HepG2 (cell line): ENCODE measurements around the gene TAF5. TPM values are rescaled to one million over a fixed set of nuclear protein-coding genes. Genes with fewer than 3 reads are reported as not detected.

Experiments used
- DNMT1 ChIP-seq: sonication (generic); formaldehyde crosslinking; IDR thresholded peaks from 2 replicates; pipeline ENCODE4 v1.5.1; 2020; ENCODE audit warnings: mild to moderate bottlenecking, missing genetic modification reagents
- HBP1 ChIP-seq: IDR thresholded peaks from 2 replicates; pipeline ENCODE4 v1.6.1; 2016; ENCODE audit warnings: low read depth, control low read depth
- HIC2 ChIP-seq: sonication (generic); formaldehyde crosslinking; IDR thresholded peaks from 2 replicates; pipeline ENCODE4 v1.9.0; 2022; ENCODE audit warnings: low read depth, missing genetic modification reagents
- MIXL1 ChIP-seq: IDR thresholded peaks from 2 replicates; pipeline ENCODE4 v1.6.1; 2016
- TAF1 ChIP-seq: sonication (generic); formaldehyde crosslinking; IDR thresholded peaks from 2 replicates; pipeline ENCODE4 v1.4.0; 2020; ENCODE audit warnings: missing genetic modification reagents
- TCF12 ChIP-seq, 2 experiments: fragments of 450-650 bp in 1 of 2; sonication (generic) in 1 of 2; formaldehyde crosslinking in 1 of 2; IDR thresholded peaks; 2 replicates each; pipeline versions ENCODE4 v1.6.1 to v1.8.0; 2017 to 2022; ENCODE audit warnings: antibody characterized with exemption in 1 of 2, mild to moderate bottlenecking in 1 of 2, missing genetic modification reagents in 1 of 2, moderate library complexity in 1 of 2
- TFE3 ChIP-seq: IDR thresholded peaks from 2 replicates; pipeline ENCODE4 v1.6.1; 2016
- YY1 ChIP-seq: IDR thresholded peaks from 2 replicates; pipeline ENCODE4 v1.6.1; 2011; ENCODE audit warnings: low read length, low read depth, moderate library complexity, mild to moderate bottlenecking; ENCODE audit not compliant: insufficient read depth, insufficient replicate concordance
- ZBTB44 ChIP-seq: sonication (generic); formaldehyde crosslinking; IDR thresholded peaks from 2 replicates; pipeline ENCODE4 v1.4.0; 2020; ENCODE audit warnings: missing genetic modification reagents
- ZBTB8A ChIP-seq: sonication (generic); formaldehyde crosslinking; IDR thresholded peaks from 2 replicates; pipeline ENCODE4 v1.4.0; 2020; ENCODE audit warnings: mild to moderate bottlenecking, low read depth, missing genetic modification reagents, borderline replicate concordance
- ZHX2 ChIP-seq, 2 experiments: sonication (generic) in 1 of 2; formaldehyde crosslinking in 1 of 2; IDR thresholded peaks; 2 replicates each; pipeline versions ENCODE4 v1.6.1 to v1.9.0; 2014 to 2022; ENCODE audit warnings: antibody characterized with exemption in 1 of 2, borderline replicate concordance in 1 of 2, inconsistent platforms in 1 of 2, low read depth in 1 of 2, missing genetic modification reagents in 1 of 2
- ZNF205 ChIP-seq: IDR thresholded peaks from 2 replicates; pipeline ENCODE4 v1.6.1; 2018; ENCODE audit warnings: missing biosample characterization, missing genetic modification reagents
- ZNF264 ChIP-seq: sonication (generic); formaldehyde crosslinking; IDR thresholded peaks from 2 replicates; pipeline ENCODE4 v1.4.0; 2020; ENCODE audit warnings: missing genetic modification reagents
- ZNF331 ChIP-seq: sonication (generic); formaldehyde crosslinking; IDR thresholded peaks from 2 replicates; pipeline ENCODE4 v1.4.0; 2020; ENCODE audit warnings: missing genetic modification reagents
- ZNF777 ChIP-seq: sonication (generic); formaldehyde crosslinking; IDR thresholded peaks from 2 replicates; pipeline ENCODE4 v1.4.0; 2020; ENCODE audit warnings: missing genetic modification reagents
- polyA plus RNA-seq, 8 experiments: library from polyadenylated mRNA; depleted of rRNA in 3 of 8; stranded (reverse) in 7 of 8; unstranded in 1 of 8; fragments of >200 nt; fragmentation: Illumina TruSeq in 4 of 8; extraction: Trizol in 4 of 8; gene quantifications; 2 replicates each; pipeline versions ENCODE4 v1.2.1 to v1.2.3, GENCODE V29; 2011 to 2016; ENCODE audit warnings: low read depth in 4 of 8, missing spikeins in 1 of 8, mixed read lengths in 1 of 8; ENCODE audit not compliant: insufficient read depth in 1 of 8
- total RNA-seq, 5 experiments: library from RNA; depleted of rRNA; stranded (reverse); fragments of >200 nt; fragmentation: Illumina TruSeq; extraction: Trizol; gene quantifications; 2 replicates each; pipeline ENCODE4 v1.2.3, GENCODE V29; 2016; ENCODE audit warnings: low read depth in 1 of 5

The TAF5 gene
- total and polyA plus RNA-seq, 2 of the 13 experiments (the other 11 are each of a cell fraction or from before 2014, with no cell fraction given) = 3.8 to 8.7 TPM

DNA sequence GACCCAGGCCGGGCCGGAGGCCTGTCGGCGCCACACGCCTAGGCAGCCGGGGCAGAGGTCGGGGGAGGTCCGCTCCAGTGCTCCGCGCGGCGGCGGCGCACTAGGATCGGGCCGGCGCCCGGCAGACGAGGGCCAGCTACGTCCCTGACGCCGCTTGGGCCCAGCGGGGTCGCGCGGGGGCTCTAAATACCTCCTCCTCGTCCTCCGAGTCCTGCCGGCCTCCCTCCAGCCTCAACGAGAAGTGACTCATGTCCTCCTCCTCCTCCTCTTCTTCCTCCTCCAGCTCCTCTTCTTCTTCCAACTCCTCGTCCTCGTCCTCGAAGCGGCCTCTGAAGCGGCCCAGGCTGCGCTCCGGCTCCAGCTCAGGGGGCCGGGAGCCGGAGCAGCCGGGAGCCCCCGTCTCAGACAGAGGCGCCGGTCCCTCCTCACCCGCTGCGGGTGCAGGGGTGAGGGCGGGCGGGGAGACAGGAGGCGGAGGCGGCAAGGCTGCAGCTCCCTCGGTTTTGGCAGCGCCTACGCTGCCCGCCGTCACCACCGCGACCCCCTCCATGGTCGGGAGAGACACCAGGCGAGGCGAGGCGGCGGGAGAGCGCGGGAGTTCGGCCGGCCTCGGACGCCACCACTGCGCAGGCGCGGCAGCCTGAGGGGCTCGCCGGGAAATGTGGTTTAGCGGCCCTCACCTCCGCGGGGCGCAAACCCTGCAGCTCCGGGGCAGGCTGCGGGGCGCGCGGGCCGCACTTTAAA is 17.1 kb upstream of the TAF5 start, which contains the start of gene PCGF6 (continued):
- peak; percentile 67 for TF ChIP-seq TAF1 (CRISPR knock-in tag)
- no peak for TF ChIP-seq TCF12 (IDR thresholded peaks at IDR 0.05)
- TF ChIP-seq TCF12 (CRISPR knock-in tag; IDR thresholded peaks at IDR 0.05) = peak; percentile 85
- 0 out of 2 replicates have a peak, but pooled peaks have one; percentile 66 for TF ChIP-seq ZBTB8A (CRISPR knock-in tag)
- peak; percentile 24; the same call in 1 of the 2 replicates for TF ChIP-seq ZNF331 (CRISPR knock-in tag)
- peak; percentile 79; the same call in 1 of the 2 replicates for TF ChIP-seq ZNF264
- no peak for TF ChIP-seq MIXL1 (CRISPR knock-in tag)
- 0 out of 2 replicates have a peak, but pooled peaks have one; percentile 34 for TF ChIP-seq ZNF777 (CRISPR knock-in tag)
- TF ChIP-seq HBP1 (CRISPR knock-in tag) = peak; percentile 66; the same call in 1 of the 2 replicates
- no peak for TF ChIP-seq ZNF205 (CRISPR knock-in tag)
- no peak for TF ChIP-seq TFE3 (CRISPR knock-in tag)
- TF ChIP-seq YY1 = peak; percentile 75
- TF ChIP-seq HIC2 (CRISPR knock-in tag) = no peak
- TF ChIP-seq ZHX2 (IDR thresholded peaks at IDR 0.05; ENCODE audit: low read depth) = no peak; the same call in 1 of the 2 replicates
- TF ChIP-seq ZHX2 (CRISPR knock-in tag; IDR thresholded peaks at IDR 0.05; ENCODE audit: borderline replicate concordance) = no peak
- TF ChIP-seq ZBTB44 (CRISPR knock-in tag) = no peak
- TF ChIP-seq DNMT1 = no peak
